ENCODE data around the gene CST4. TPM values are rescaled to one million over a fixed set of nuclear protein-coding genes. Genes with fewer than 3 reads are reported as not detected.
"Not testable (repeated sequence)": the region's sequence is repeated elsewhere in the genome, so short reads cannot be mapped to it uniquely, and the experiment has no call there.

CST4 gene
- total RNA-seq, 1 donor, result not detected

DNA sequence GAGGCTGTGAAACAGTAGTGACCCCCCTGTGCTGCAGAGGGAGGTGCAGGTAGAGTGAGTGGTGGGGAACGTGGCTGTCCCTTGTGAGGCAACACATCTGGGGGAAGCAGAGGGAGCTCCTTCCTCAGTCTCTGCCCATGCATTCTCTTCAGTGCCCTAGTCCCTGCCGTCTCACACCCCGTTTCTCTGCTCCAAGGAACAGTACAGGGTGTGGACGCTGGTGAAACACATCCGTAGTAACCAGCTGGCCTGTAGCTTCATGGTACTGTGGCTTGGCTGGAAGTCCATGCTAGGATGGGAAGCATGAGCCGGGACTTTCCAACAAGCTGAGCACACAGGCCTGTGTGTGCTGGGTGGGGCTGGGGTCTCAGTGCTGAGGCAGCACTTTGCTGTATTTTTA is 25.7 kb downstream of the CST4 start:
- no peak for DNase-seq (ENCODE audit: low read depth in 2 of 3, low spot score in 2 of 3)

DNA sequence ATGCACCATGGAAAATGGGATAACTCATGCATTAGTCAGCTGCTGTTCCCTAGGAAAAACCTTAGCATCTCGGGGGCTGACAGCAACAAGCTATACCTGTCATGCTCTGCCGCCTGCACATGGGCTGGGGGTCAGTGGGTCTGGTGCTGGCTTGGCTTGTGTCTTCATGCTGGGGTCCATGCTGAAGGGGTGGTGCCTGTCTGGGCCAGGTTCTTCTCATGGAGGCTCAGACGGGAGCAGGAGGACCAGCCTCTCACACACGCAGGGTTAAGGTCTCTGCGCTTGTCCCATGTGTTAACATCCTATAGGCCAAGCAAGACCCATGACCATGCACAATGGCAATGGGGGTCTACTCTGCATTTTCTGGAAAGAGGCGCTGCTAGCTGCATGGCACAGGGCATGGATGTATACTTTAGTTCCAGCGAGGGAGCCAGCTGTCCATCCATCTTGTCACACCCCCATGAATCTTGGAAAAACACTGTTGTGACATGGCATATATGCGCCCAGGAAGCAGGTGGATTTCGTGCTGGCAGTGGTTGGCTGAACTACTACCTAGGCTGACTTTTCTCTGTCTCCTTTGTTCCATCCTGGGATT is 26.5 kb downstream of the CST4 start:
- no peak for DNase-seq (ENCODE audit: low read depth in 2 of 3, low spot score in 2 of 3)

DNA sequence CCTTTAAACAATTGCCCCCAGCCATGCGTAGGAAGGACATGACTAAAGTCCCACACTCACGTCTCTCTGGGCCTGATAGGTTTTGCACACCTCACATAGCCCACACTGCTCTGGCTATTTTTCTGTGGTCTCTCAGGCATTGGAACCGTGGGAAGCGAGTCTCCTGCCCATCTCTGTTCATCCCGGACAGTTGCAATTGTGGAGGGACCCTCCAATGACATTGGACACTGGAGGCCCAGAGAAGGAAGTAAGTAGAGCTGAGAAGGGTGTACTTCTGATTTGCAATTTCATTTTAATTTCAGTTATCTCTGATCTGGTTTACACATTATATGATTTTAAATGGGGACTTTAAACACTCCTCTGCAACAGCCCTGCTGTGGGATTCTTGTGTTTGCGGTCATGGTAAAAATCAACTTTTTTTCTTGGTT is 27.8 kb downstream of the CST4 start:
- no peak for DNase-seq (ENCODE audit: low read depth in 2 of 3, low spot score in 2 of 3)

GRCh38 chr20:23659989-23660837 is 28.6 kb downstream of the CST4 start:
- no peak for DNase-seq (ENCODE audit: low read depth in 2 of 3, low spot score in 2 of 3)

DNA sequence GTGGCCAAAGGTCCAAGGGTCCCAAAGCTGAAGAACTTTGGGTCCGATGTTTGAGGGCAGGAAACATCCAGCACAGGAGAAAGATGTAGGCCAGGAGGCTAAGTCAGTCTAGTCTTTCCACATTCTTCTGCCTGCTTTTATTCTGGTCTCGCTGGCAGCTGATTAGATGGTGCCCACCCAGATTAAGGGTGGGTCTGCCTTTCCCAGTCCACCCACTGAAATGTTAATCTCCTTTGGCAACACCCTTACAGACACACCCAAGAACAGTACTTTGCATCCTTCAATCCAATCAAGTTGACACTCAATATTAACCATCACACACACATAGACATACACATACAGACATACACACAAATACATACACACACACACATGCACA is 29.2 kb downstream of the CST4 start:
- DNase-seq (ENCODE audit: low read depth in 2 of 3, low spot score in 2 of 3), result not testable (repeated sequence)

GRCh38 chr20:23658989-23659609 is 29.7 kb downstream of the CST4 start:
- DNase-seq (ENCODE audit: low read depth in 2 of 3, low spot score in 2 of 3), result no peak

GRCh38 chr20:23658336-23658735 is 30.5 kb downstream of the CST4 start:
- no peak for DNase-seq (ENCODE audit: low read depth in 2 of 3, low spot score in 2 of 3)

GRCh38 chr20:23657202-23657601 is 31.6 kb downstream of the CST4 start:
- DNase-seq (ENCODE audit: low read depth in 2 of 3, low spot score in 2 of 3), result no peak

DNA sequence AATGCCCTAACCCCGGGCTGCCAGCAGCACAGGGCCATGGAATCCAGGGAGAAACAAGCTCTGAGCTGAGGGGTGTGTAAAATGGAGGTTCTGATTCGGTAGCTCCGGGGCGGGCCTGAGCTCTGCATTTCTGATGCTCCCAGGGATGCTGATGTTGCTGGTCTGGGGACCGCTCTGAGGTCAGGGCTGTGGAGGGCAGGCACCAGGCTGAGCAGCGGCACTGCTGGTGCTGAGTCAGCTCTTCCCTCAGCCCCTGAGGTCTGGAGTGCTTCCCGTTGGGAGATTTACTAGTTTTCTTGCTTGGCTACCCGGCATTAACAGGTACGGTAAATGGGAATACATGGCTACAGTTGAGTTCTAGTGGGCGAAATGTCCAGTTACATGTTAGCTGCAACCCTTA is 32.5 kb downstream of the CST4 start:
- no peak for DNase-seq (ENCODE audit: low read depth in 2 of 3, low spot score in 2 of 3)

DNA sequence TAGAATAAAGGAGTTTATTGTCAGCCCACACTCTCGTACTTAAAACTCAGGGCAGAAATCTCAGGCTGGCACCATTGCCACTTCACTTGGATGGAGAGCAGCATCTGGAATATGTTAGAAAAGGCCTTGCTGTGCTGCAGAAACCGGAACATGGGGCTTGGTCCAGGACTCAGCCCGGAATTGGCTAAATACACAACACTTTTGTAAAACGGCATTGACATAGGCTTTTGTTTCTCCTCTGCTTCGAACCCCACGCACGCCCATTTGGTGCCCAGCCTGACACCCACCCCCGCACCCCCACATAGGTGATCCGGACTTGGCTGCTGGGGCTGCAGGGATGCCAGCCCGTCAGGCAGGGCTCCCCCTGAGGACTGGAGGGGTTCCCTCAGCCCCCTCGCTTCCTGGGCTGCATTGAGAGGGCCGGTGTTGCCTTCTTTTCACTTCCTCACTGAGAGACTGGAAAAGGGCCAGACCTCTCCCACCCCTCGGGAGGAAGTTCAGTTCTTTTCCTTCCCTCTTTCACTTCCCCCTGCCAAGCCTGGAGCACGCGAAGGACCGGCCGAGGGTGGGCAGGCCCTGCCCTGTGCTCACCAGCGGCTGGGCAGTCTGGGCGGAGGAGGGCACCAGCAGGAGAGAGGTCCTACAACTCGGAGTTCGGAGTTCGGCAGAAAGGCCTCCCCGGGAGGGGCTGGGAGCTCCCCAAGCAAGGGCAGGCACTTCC is 33.2 kb downstream of the CST4 start:
- DNase-seq (ENCODE audit: low read depth in 2 of 3, low spot score in 2 of 3), result peak in 1 of 3 donors; percentile 62

GRCh38 chr20:23654717-23655116 is 34.1 kb downstream of the CST4 start:
- DNase-seq (ENCODE audit: low read depth in 2 of 3, low spot score in 2 of 3), result no peak

GRCh38 chr20:23654000-23654399 is 34.8 kb downstream of the CST4 start:
- DNase-seq (ENCODE audit: low read depth in 2 of 3, low spot score in 2 of 3), result no peak

- no peak for DNase-seq (ENCODE audit: low read depth in 2 of 3, low spot score in 2 of 3)
Measured at GRCh38 chr20:23653400-23653938, 35.4 kb downstream of the CST4 start.

DNA sequence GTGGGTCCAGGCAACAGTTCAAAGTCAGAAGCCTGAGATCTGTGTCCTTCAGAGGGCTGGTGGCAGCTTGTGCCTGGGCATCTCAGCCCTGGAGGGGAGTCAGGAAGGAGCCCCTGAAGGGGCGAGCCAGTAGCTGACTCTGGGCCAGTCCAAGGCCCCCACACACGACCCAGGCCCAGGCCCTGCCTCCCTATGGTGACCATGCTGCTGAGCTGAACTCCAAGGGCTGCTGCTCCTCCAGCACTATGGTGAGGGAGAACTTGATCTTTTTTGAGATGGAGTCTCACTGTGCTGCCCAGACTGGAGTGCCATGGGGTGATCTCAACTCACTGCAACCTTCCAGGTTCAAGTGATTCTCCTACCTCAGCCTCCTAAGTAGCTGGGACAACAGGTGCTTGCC is 35.9 kb downstream of the CST4 start:
- no peak for DNase-seq (ENCODE audit: low read depth in 2 of 3, low spot score in 2 of 3)

GRCh38 chr20:23652371-23652770 is 36.5 kb downstream of the CST4 start:
- no peak for DNase-seq (ENCODE audit: low read depth in 2 of 3, low spot score in 2 of 3)

GRCh38 chr20:23651117-23651516 is 37.7 kb downstream of the CST4 start:
- DNase-seq (ENCODE audit: low read depth in 2 of 3, low spot score in 2 of 3), result no peak

DNA sequence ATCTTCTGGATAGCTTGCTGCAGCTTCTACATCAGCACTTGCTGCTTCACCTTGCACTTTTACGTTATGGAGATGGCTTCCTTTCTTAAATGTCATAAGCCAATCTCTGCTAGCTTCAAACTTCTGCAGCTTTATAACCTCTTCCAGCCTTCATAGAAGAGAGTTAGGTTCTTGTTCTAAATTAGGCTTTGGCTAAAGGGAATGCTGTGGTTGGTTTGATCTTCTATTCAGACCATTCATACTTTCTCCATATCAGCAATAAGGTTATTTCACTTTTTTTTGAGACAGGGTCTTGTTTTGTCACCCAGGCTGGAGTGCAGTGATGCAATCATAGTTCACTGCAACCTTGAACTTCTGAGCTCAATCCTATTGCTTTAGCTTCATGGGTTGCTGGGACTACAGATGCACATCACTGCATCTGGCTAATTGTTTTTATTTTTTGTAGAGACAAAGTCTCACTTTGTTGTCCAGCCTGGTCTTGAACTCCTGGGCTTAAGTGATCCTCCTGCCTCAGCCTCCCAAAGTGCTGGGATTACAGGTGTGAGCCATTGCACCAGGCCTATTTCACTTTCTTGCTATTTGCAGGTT is 38.9 kb downstream of the CST4 start:
- no peak for DNase-seq (ENCODE audit: low read depth in 2 of 3, low spot score in 2 of 3)

GRCh38 chr20:23649242-23649641 is 39.6 kb downstream of the CST4 start:
- DNase-seq (ENCODE audit: low read depth in 2 of 3, low spot score in 2 of 3), result no peak

DNA sequence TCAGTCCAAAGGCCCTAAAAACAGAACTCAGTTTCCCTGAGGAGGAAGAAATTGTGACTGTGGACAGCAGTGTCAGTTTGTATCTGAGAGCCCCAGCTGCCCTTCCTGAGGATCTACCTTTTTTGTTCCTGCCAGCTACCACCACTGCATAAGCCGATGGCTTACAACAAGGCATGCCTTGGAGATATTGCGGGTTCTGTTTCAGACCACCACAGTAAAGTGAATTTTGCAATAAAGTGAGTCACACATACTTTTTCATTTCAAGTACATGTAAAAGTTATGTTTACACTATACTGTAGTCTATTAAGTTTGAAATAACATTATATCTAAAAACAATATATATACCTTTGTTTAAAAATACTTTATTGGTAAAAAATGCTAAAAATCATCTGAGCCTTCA is 41.5 kb downstream of the CST4 start:
- no peak for DNase-seq (ENCODE audit: low read depth in 2 of 3, low spot score in 2 of 3)

- DNase-seq (ENCODE audit: low read depth in 2 of 3, low spot score in 2 of 3), result peak in 2 of 3 donors; percentile 42 to 69
Measured at GRCh38 chr20:23646106-23646873, 42.5 kb downstream of the CST4 start.

Measured in hematopoietic multipotent progenitor cell (in vitro differentiated cells).